T47D (cell line): ENCODE data around the gene ZNF586.
"Not testable (repeated sequence)": the region's sequence is repeated elsewhere in the genome, so short reads cannot be mapped to it uniquely, and the experiment has no call there.

Experiments
- DNase-seq, 2 experiments: peaks; one replicate each; pipeline versions ENCODE4 v3.0.0 to v3.0.0-alpha.2; 2011 to 2012; ENCODE audit warnings: low read depth in 1 of 2, low spot score in 1 of 2
- JUND ChIP-seq: IDR thresholded peaks from 2 replicates; pipeline ENCODE4 v1.6.1; 2012; ENCODE audit warnings: low read depth
- in situ Hi-C: cut with HindIII; loops from 2 replicates; pipeline ENCODE4 v1.10.0; 2016; ENCODE audit warnings: low sequenced_read_pairs, low pct_unique_long_range_greater_than_20kb

Gene ZNF586

DNA sequence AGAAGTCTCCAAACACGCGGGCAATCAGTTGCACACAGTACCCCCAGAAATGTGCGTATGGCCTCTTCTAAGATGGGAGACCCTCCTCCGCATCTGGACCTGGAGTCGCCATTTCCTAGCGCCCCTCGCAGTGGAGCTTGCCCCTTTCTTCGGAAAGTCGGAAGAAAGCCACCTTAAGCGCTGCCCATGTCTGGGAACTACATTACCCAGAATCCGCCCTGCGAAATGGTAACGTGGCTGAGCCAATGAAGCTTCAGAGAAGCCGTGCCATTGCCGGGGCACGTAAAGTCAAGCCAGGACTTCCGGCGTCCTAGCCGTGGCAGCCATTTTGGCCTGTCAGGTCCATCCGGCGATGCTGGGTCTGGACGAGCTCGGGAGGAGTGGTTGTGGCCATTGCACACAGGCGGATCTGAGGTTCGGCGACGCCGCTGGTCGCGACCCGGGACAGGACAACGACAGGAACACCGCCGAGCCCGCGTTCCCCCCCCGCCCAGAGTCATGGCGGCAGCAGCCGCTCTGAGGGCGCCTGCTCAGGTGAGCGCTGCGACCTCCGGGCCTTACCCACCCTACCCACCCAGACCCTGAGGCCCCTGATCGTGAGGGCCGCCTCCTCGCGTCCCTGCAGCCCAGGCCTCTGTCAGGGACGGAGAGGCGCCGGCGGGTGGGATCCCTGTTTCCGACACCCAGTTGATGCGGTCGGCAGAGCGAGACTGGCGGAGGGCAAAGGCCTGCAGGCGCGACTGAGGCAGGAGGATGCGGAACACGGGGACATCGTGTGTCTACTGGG is at the start of gene ZNF586:
ZNF586 (plus strand) TSS at position 332 of the 787 bp plus-strand sequence; CDS start at position 499, 167 bp downstream.
- peak; percentile 89 to 93 for DNase-seq
- in situ Hi-C loops, result no loop called here
- TF ChIP-seq JUND, result no peak

DNA sequence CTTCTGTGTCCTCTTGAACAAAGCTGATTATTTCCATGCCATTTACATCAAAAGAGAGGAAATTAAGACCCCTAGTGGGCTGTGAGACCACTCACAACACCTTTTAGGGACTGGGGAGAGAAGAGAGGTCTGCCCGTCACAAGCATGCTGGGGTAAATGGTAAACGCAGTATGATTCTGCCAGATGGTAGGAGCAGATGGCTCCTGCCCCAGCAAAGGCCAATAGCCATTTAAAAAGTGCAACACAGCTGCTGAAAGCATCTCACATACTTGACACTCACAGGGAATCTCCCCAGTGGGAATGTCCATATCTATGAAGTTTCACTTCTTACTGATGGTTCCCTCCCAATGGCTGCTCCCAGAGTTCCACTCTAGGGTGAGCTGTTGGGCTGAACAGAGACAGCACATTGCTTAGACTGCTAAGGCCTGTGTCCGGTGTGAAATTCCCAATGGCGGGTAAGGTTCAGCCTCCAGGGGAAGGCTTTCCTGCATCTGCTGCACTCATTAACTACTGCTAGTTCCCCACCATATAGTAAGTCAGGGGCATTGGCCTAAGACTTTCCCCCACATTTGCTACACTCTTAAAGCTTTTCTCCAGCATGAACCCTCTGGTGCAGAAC is 49.5 kb upstream of the ZNF586 start:
- in situ Hi-C loops, result no loop called here
- no peak for DNase-seq
- no peak for TF ChIP-seq JUND

DNA sequence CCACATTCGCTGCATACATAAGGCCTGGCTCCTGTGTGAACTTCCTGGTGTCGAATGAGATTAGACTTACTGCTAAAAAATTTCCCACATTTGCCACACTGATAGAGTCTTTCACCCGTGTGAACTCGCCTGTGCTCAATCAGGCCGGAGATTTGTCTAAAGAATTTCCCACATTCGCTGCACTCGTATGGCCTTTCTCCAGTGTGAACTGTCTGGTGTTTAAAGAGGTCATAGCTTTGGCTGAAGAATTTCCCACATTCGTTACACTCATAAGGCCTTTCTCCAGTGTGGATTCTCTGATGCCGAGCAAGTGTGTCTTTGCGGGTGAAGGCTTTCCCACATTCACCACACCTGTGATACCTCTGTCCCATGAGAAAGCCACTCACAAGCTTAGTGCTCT is 48.6 kb upstream of the ZNF586 start:
- TF ChIP-seq JUND, result no peak
- in situ Hi-C loops, result no loop called here
- DNase-seq, result no peak

DNA sequence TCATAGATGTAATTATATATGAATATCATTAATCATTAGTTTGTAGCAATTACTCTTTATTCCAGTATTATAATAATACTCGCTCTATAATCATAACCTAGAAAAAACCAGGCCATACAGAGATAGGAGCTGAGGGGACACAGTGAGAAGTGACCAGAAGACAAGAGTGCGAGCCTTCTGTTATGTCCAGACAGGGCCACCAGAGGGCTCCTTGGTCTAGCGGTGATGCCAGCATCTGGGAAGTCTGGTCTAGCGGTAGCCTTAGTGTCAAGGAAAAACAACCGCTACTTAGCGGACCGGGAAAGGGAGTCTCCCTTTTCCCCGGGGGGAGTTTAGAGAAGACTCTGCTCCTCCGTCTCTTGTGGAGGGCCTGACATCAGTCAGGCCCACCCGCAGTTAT is 31.2 kb upstream of the ZNF586 start:
- DNase-seq, result peak in 1 of 2 experiments; percentile 57
- in situ Hi-C loops, result not testable (repeated sequence)

DNA sequence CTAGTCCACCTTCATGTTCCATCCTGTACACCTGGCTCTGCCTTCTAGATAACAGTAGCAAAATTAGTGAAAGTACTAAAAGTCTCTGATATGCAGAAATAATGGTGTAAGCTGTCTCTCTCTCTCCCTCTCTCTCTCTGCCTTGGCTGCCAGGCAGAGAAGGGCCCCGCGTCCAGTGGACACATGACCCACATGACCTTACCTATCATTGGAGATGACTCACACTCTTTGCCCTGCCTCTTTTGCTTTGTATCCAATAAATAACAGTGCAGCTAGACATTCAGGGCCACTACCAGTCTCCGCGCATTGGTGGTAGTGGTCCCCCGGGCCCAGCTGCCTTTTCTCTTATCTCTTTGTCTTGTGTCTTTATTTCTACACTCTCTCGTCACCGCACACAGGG is 30.7 kb upstream of the ZNF586 start:
- in situ Hi-C loops, DNase-seq: not testable (repeated sequence)

DNA sequence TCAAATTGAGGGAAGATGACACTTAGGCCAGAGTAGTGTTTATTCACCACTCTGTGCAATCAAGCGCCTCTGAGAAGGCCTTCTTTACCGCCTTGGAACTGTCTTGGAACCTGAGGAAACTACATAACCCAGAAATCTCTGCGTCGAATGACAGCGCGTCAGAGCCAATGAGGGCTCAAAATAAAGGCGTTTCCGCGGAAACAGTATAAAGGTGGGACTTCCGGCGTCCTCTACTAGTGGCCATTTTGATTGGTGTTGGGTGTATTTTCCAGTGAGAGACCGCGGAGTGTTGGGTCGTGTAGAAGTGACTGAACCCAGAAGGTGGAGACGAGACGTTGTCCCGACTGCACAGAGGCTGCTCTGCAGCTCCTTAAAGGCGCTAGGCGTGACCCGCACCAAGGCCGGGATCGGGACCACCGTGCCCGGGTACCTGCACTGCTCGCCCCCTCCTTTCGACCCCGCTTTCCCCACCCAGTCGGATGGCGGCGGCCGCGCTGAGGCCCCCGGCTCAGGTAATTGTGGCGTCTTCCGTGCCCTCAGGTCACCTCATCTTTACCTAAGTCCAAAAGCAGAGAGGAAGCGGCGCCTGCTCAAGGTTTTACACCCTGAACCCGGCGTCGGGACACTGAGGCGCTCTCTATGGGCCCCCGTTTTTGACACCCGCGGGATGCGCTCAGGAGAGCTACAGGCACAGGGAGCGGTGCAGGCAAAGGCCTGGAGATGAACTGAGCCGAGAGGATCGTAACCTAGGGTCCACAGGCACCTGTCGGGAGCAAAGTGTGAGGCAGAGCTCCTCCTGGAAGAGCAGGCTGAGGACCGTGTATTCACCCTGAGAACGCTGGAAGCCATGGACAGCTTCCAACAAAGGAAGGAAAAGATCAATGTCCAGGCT is 22.6 kb upstream of the ZNF586 start, which contains the start of gene ZNF776:
ZNF776 (plus strand) TSS at position 236 of the 892 bp plus-strand sequence; CDS start at position 480, 244 bp downstream.
- TF ChIP-seq JUND, result no peak
- in situ Hi-C loops, result no loop called here
- peak; percentile 85 to 94 for DNase-seq

DNA sequence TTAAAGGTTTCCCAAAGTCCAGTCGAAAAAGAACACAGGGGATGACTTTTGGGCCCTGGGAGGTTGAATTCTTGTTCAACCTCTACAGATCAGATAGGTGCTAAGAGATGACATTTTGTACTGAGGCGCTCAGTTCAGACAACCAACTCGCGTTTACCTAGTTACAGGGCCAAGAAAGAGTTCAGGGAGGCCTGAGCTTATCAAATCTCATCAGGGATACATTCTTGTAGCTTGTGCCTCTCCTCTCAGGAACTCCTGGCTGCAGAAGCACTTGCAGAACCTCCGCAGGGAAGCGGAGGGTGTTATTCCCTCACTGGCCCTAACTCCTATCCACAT is 22.0 kb upstream of the ZNF586 start:
- TF ChIP-seq JUND, result no peak
- peak in 1 of 2 experiments; percentile 3 for DNase-seq
- in situ Hi-C loops, result no loop called here

DNA sequence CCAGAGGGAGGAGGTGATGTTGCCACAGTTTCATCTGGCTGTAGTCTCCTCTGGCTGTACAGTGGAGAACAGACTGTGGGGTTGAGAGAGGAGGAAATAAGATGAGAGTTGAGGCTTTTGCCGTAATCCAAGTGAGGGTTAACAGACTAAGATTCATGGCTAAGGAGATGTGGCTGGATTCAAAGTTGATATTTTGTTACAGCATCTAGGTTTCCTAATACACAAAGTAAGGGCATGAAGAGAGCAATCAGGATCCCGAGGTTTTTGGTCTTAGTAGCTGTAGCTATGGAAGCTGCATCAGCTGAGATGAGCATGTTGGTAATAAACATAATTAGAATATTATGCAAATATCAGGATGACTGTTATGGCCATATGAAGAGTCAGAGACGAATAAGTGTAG is 21.4 kb upstream of the ZNF586 start:
- no peak for DNase-seq
- TF ChIP-seq JUND, result no peak
- in situ Hi-C loops, result no loop called here

DNA sequence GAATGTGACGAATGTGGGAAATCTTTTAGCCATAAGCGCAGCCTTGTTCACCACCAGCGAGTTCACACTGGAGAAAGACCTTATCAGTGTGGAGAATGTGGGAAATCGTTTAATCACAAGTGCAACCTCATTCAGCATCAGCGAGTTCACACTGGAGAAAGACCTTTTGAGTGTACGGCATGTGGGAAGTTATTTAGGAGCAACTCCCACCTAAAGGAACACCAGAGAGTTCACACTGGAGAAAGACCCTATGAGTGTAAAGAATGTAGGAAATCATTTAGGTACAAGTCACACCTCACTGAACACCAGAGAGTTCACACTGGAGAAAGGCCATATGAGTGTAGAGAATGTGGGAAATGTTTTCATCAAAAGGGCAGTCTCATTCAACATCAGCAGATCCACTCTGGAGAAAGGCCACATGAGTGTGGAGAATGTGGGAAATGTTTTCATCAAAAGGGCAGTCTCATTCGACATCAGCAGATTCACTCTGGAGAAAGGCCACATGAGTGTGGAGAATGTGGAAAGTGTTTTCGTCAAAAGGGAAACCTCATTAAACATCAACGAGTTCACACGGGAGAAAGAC is 15.3 kb upstream of the ZNF586 start:
- DNase-seq, result no peak
- TF ChIP-seq JUND, result no peak
- in situ Hi-C loops, result no loop called here

DNA sequence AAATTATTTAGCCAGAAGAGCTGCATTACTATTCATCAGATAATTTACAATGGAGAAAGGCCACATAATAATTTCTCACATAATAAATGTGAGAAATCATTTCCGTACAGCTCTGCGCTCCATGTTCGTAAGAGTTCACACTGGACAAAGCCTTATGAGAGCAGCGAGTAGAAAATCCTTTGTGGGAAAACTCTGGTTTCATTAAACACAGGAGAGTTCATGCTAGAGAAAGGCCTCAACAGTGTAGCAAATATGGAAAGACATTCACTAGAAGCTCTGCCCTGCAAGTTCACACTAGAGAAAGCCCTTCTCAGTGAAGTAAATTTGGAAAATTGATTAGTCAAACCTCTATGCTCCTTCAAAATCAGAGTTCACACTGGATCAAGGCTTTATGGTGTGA is 14.4 kb upstream of the ZNF586 start:
- TF ChIP-seq JUND, result no peak
- no peak for DNase-seq
- in situ Hi-C loops, result no loop called here

DNA sequence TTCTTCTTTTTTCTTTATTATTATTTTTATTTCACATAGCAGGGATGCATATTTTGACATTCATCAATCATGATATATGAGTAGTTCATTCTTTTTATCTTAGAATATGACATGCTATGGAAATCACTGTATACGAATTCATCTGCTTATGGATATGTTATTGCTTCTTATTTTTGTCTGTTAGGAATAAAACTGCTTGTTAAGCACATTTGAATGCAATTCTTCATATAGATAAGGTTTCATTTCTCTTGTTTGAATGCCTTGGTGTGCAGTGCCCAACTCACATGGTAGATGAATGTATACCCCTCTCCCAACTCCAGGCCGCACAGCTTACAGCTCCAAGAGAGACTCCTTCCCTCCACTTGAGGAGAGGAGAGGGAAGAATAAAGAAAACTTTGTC is 11.5 kb upstream of the ZNF586 start:
- in situ Hi-C loops, result no loop called here

DNA sequence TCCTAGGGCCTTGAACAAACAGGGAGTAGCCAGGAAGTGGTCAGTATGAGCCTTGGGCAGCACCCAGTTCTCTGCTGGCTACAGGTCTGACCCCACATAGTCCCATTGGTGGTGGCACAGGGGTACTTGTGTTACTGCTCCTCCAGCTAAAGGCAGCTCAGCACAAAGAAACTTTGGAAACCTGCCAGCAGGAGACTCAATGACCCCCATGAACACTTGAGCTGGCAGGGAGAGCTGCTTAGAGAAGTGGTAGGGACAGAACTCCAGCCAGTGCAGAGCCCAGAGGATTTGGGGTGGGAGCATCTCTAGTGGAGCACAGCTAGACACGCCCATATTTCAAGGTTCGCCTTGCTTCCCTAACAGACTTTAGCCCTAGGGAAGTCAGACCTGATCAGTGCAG is 10.4 kb upstream of the ZNF586 start:
- TF ChIP-seq JUND, result no peak
- in situ Hi-C loops, result no loop called here
- no peak for DNase-seq

More for the DNA sequence above, 11.5 kb upstream of the ZNF586 start:
- DNase-seq, result no peak
- no peak for TF ChIP-seq JUND
